Subcutaneous adipose tissue (tissue), 4 donors: ENCODE measurements around the gene TTC9. TPM values are rescaled to one million over a fixed set of nuclear protein-coding genes. Genes with fewer than 3 reads are reported as not detected.

ENCODE experiments used
- CTCF ChIP-seq: fragments of 450-650 bp; IDR thresholded peaks from one replicate; pipeline ENCODE4 v1.5.1; 2016; ENCODE audit warnings: low read depth, mild to moderate bottlenecking, control low read depth, antibody characterized with exemption, moderate library complexity
- total RNA-seq, 4 donors: library from RNA; depleted of rRNA; stranded (reverse); fragments of >200 nt; gene quantifications; one replicate each; pipeline ENCODE4 v1.1.0, GENCODE V29; 2016

Gene TTC9
- total RNA-seq, 4 donors from 2014 or later: 0.22 to 0.65 (median 0.36) TPM

GRCh38 chr14:70680748-70681147, 39.0 kb downstream of the TTC9 start:
- TF ChIP-seq CTCF: no peak

- TF ChIP-seq CTCF: no peak
Measured at GRCh38 chr14:70683983-70684382, 42.3 kb downstream of the TTC9 start.

GRCh38 chr14:70685474-70686197, 43.9 kb downstream of the TTC9 start:
- no peak for TF ChIP-seq CTCF

GRCh38 chr14:70692210-70692609, 50.5 kb downstream of the TTC9 start:
- TF ChIP-seq CTCF: no peak

GRCh38 chr14:70696026-70696425, 54.3 kb downstream of the TTC9 start:
- no peak for TF ChIP-seq CTCF

- no peak for TF ChIP-seq CTCF
Measured at GRCh38 chr14:70697701-70698100, 56.0 kb downstream of the TTC9 start.

GRCh38 chr14:70698288-70698687, 56.6 kb downstream of the TTC9 start:
- no peak for TF ChIP-seq CTCF
